K562 (cell line): Measurements from ENCODE around the gene ZMYM4. TPM values are rescaled to one million over a fixed set of nuclear protein-coding genes. Genes with fewer than 3 reads are reported as not detected.

ENCODE experiments used
- CBX3 ChIP-seq, 2 experiments: IDR thresholded peaks; 1 replicate in 1 of 2; 2 replicates in 1 of 2; pipeline ENCODE4 v1.6.1; 2012; ENCODE audit warnings: inconsistent platforms in 2 of 2, low read length in 2 of 2, borderline replicate concordance in 1 of 2, control low read depth in 1 of 2
- CC2D1A ChIP-seq: fragments of 450-650 bp; IDR thresholded peaks from 2 replicates; pipeline ENCODE4 v1.6.1; 2017; ENCODE audit warnings: mild to moderate bottlenecking
- CHD4 ChIP-seq: fragments of 200-600 bp; sonication (generic); IDR thresholded peaks from 3 replicates; pipeline ENCODE4 v1.6.1; 2012; ENCODE audit warnings: low read depth, mild to moderate bottlenecking, mixed read lengths, low read length, inconsistent platforms; ENCODE audit not compliant: insufficient read depth, insufficient replicate concordance, poor library complexity, severe bottlenecking
- EGR1 ChIP-seq: fragments of 450-650 bp; conservative IDR thresholded peaks from 2 replicates; pipeline ENCODE4 v1.6.1; 2017; ENCODE audit warnings: mild to moderate bottlenecking
- FOXK2 ChIP-seq, 2 experiments: fragments of 450-650 bp; IDR thresholded peaks in 1 of 2; conservative IDR thresholded peaks in 1 of 2; 2 replicates each; pipeline ENCODE4 v1.6.1; 2016; ENCODE audit warnings: low read depth in 2 of 2, mild to moderate bottlenecking in 1 of 2
- HINFP ChIP-seq: fragments of 450-650 bp; conservative IDR thresholded peaks from 2 replicates; pipeline ENCODE4 v1.6.1; 2016; ENCODE audit warnings: missing genetic modification characterization, low read depth, mild to moderate bottlenecking, control low read depth, missing compliant biosample characterization
- JUN ChIP-seq, 2 experiments: sonication (generic) in 1 of 2; formaldehyde crosslinking in 1 of 2; IDR thresholded peaks; 2 replicates each; pipeline versions ENCODE4 v1.6.1 to v1.8.0; 2012 to 2022; ENCODE audit warnings: borderline replicate concordance in 2 of 2, mild to moderate bottlenecking in 2 of 2, improper control_type of control experiment in 1 of 2, low read depth in 1 of 2, low read length in 1 of 2, missing genetic modification reagents in 1 of 2
- MBD2 ChIP-seq: sonication (generic); IDR thresholded peaks from 2 replicates; pipeline ENCODE4 v1.6.1; 2016; ENCODE audit warnings: low read depth, borderline replicate concordance
- POLR2G ChIP-seq: fragments of 200-400 bp; formaldehyde crosslinking; IDR thresholded peaks from 2 replicates; pipeline ENCODE4 v1.6.1; 2017; ENCODE audit warnings: low read depth, mild to moderate bottlenecking, antibody characterized with exemption, low read length, moderate library complexity
- ZHX1 ChIP-seq: fragments of 150-350 bp; conservative IDR thresholded peaks from 2 replicates; pipeline ENCODE4 v1.6.1; 2014; ENCODE audit warnings: low read length
- ZNF212 ChIP-seq: fragments of 450-650 bp; formaldehyde crosslinking; IDR thresholded peaks from 2 replicates; pipeline ENCODE4 v1.4.0; 2020; ENCODE audit warnings: mild to moderate bottlenecking
- ZNF436 ChIP-seq: fragments of 250-450, 450-650 bp; sonication (Bioruptor Pico); formaldehyde crosslinking; IDR thresholded peaks from 2 replicates; pipeline ENCODE4 v1.7.0; 2020; ENCODE audit warnings: mild to moderate bottlenecking
- ZNF766 ChIP-seq: fragments of 200-800 bp; sonication (Bioruptor generic); conservative IDR thresholded peaks from 2 replicates; pipeline ENCODE4 v1.6.1; 2016; ENCODE audit warnings: missing genetic modification characterization, missing compliant biosample characterization
- polyA plus RNA-seq, 8 experiments: library from polyadenylated mRNA; depleted of rRNA in 4 of 8; stranded (reverse) in 5 of 8; unstranded in 3 of 8; fragments of >200 nt; fragmentation: Nextera tagmentation in 2 of 8; fragmentation: Illumina TruSeq in 1 of 8; extraction: Ambion mirVana in 2 of 8; extraction: Trizol in 1 of 8; gene quantifications; 2 replicates each; pipeline versions ENCODE4 v1.2.1 to v1.2.3, GENCODE V29; 2011 to 2014; ENCODE audit warnings: inconsistent platforms in 1 of 8, missing spikeins in 1 of 8
- total RNA-seq, 7 experiments: library from RNA; depleted of rRNA in 6 of 7; stranded (reverse); fragments of >200 nt in 6 of 7; fragmentation: Illumina TruSeq in 2 of 7; extraction: Trizol in 2 of 7; gene quantifications; 2 replicates each; pipeline versions ENCODE4 v1.2.1 to v1.2.3, GENCODE V29; 2011 to 2021; ENCODE audit warnings: low replicate concordance in 1 of 7

Gene ZMYM4
- total and polyA plus RNA-seq, 9 of the 15 experiments (the other 6 are each of a cell fraction or from before 2014, with no cell fraction given): 15.2 to 77.2 (median 63.3) TPM

DNA sequence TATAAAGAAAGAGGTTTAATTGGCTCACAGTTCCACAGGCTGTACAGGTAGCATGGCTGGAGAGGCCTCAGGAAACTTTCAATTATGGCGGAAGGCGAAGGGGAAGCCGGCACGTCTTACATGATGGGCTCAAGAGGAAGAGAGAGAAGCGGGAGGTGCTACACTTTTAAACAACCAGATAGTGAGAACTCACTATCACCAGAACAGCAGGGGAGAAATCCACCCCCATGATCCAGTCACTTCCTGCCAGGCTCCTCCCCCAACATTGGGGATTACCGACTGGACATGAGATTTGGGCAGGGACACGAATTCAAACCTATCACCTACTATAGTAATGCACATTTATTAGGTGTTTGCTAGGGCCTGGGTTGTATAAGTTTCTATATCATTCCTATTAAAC, 117.8 kb downstream of the ZMYM4 start (continued):
- TF ChIP-seq ZNF436 (no peak), JUN (IDR thresholded peaks at IDR 0.05; ENCODE audit: borderline replicate concordance, low read depth, low read length) (no peak), JUN (CRISPR knock-in tag; IDR thresholded peaks at IDR 0.05; ENCODE audit: borderline replicate concordance) (no peak), ZNF766 (CRISPR knock-in tag) (no peak), EGR1 (0 out of 2 replicates have a peak, but pooled peaks have one; percentile 21), FOXK2 (conservative IDR thresholded peaks at IDR 0.05 in 1 of 2, IDR thresholded peaks at IDR 0.05 in 1 of 2; ENCODE audit: low read depth in 2 of 2) (no peak), CHD4 (no peak), CBX3 (IDR thresholded peaks at IDR 0.05; ENCODE audit: borderline replicate concordance in 1 of 2, low read length in 2 of 2) (peak in 1 of 2 experiments; percentile 50; a peak in 1 of 3 replicates), CC2D1A (peak; percentile 77), ZNF212 (CRISPR knock-in tag) (no peak), ZHX1 (no peak), POLR2G (no peak), HINFP (tag) (no peak), MBD2 (no peak)
- TF ChIP-seq, all 486 proteins: peak for 5
